ENCODE data around the gene ST6GALNAC3.

GRCh38 chr1:76209648-76210047 lies 135.1 kb downstream of the ST6GALNAC3 start:
- TF ChIP-seq CTCF (IDR thresholded peaks at IDR 0.05; ENCODE audit: poor library complexity) (no peak), EZH2 (IDR thresholded peaks at IDR 0.05; ENCODE audit: borderline replicate concordance) (no peak)

Data from hepatocyte (in vitro differentiated cells).